Measurements from ENCODE around the gene PRSS53.

DNA sequence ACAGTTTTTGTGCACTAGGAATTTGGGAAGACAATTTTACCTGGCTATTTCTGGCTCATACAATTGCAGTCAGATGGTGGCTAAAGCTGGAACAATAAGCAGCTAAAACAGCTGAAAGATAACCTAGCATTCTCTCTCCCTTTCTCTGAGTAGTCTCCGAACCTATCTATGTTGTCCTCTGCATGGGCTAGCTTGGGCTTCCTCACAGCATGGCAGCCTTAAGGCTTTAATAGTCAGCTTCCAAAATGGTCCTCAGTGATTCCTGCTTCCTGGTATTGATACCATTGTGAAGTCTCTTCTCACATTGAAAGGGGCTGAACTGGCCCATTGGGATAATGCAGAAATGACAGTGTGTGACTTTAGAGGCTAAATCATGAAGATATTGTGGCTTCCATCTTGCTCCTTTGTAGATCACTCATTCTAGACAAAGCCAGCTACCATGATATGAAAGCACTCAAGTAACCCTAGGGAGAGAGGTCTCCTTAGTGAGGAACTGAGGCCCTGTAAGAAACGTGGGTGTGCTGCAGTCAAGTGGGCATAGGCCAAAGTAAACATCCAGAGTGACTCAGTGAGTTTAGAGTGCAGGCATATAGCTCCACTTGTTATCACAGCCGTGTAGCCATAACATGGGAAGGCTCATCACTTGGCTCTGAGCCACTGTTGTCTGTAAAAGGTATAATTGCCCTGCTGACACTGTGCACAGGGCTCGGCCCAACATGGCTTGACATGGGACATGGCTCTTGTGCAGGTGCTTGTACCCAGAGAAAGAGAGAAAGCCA lies 11.3 kb upstream of the PRSS53 start:
- TF ChIP-seq, protein P1, sequence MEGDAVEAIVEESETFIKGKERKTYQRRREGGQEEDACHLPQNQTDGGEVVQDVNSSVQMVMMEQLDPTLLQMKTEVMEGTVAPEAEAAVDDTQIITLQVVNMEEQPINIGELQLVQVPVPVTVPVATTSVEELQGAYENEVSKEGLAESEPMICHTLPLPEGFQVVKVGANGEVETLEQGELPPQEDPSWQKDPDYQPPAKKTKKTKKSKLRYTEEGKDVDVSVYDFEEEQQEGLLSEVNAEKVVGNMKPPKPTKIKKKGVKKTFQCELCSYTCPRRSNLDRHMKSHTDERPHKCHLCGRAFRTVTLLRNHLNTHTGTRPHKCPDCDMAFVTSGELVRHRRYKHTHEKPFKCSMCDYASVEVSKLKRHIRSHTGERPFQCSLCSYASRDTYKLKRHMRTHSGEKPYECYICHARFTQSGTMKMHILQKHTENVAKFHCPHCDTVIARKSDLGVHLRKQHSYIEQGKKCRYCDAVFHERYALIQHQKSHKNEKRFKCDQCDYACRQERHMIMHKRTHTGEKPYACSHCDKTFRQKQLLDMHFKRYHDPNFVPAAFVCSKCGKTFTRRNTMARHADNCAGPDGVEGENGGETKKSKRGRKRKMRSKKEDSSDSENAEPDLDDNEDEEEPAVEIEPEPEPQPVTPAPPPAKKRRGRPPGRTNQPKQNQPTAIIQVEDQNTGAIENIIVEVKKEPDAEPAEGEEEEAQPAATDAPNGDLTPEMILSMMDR (IDR thresholded peaks at IDR 0.05): no peak
- no peak for TF ChIP-seq POLR2A (IDR thresholded peaks at IDR 0.05)

All from right lobe of liver (tissue), 4 donors.